Lung (tissue), 12 donors: ENCODE measurements around the gene CD300LF. TPM values are rescaled to one million over a fixed set of nuclear protein-coding genes. Genes with fewer than 3 reads are reported as not detected.
A peak's percentile ranks its signal among the peaks of the same experiment; 100 is the strongest.

ENCODE experiments used
- ATAC-seq: fragments of 200-7000 bp; cut with Tn5 transposase; one replicate; pipeline ENCODE4 v1.9.1; 2020; ENCODE audit warnings: moderate number of reproducible peaks; ENCODE audit not compliant: insufficient read depth, low FRiP score
- DNase-seq, 3 donors: peaks; one replicate each; pipeline ENCODE4 v3.0.0-alpha.2; 2013 to 2017
- H3K27ac ChIP-seq, 2 donors: one replicate each; pipeline ENCODE4 v1.5.1; 2013; ENCODE audit warnings: mild to moderate bottlenecking in 2 of 2, moderate library complexity in 2 of 2, control low read depth in 1 of 2, inconsistent platforms in 1 of 2, low read depth in 1 of 2, low read length in 1 of 2
- H3K27me3 ChIP-seq, 3 donors: one replicate each; pipeline ENCODE4 v1.5.1; 2013; ENCODE audit warnings: low read length in 2 of 3; ENCODE audit not compliant: control insufficient read depth in 3 of 3, insufficient read depth in 3 of 3
- H3K36me3 ChIP-seq, 4 donors: one replicate each; pipeline ENCODE4 v1.5.1; 2013; ENCODE audit warnings: low read length in 4 of 4, mild to moderate bottlenecking in 1 of 4, moderate library complexity in 1 of 4; ENCODE audit not compliant: control insufficient read depth in 4 of 4, insufficient read depth in 4 of 4
- H3K4me1 ChIP-seq, 5 donors: one replicate each; pipeline ENCODE4 v1.5.1; 2013; ENCODE audit warnings: low read length in 5 of 5, mild to moderate bottlenecking in 2 of 5, moderate library complexity in 1 of 5; ENCODE audit not compliant: control insufficient read depth in 5 of 5, insufficient read depth in 5 of 5
- H3K4me3 ChIP-seq: one replicate; pipeline ENCODE4 v1.5.1; 2013; ENCODE audit warnings: mild to moderate bottlenecking, control low read depth, moderate library complexity
- H3K9ac ChIP-seq, 2 donors: one replicate each; pipeline ENCODE4 v1.5.1; 2013; ENCODE audit warnings: low read length in 2 of 2, control low read depth in 1 of 2; ENCODE audit not compliant: insufficient read depth in 1 of 2
- H3K9me3 ChIP-seq, 4 donors: one replicate each; pipeline ENCODE4 v1.5.1; 2013; ENCODE audit warnings: low read length in 3 of 4, mild to moderate bottlenecking in 1 of 4, moderate library complexity in 1 of 4; ENCODE audit not compliant: control insufficient read depth in 4 of 4, insufficient read depth in 3 of 4
- CTCF ChIP-seq: IDR thresholded peaks from 2 replicates; pipeline ENCODE4 v1.5.1; 2012; ENCODE audit warnings: mild to moderate bottlenecking; ENCODE audit errors: control extremely low read depth, extremely low read depth
- WGBS, 2 donors: extraction: QIAGEN DNeasy Blood & Tissue Kit; methylation state at CpG; one replicate each; pipeline ENCODE4 v1.1.7; 2013; 5-methylcytosine and 5-hydroxymethylcytosine counted together
- polyA plus RNA-seq, 2 donors: library from polyadenylated mRNA; stranded (reverse); fragments of 200-250 nt; gene quantifications; one replicate each; pipeline ENCODE4 v1.2.1, GENCODE V29; 2013
- total RNA-seq, 2 donors: library from RNA; depleted of rRNA in 1 of 2; stranded (reverse); fragments of >200 nt in 1 of 2; gene quantifications; one replicate each; pipeline ENCODE4 v1.2.1, GENCODE V29; 2014 to 2021
- donor health status: control.
- donor health status: control.
- donor health status: Bipolar disorder and iron deficiency.
- donor health status: healthy.
- donor health status: DM: yes; HTN: yes; CAD: no.

Gene CD300LF
- total and polyA plus RNA-seq, 4 donors: 8.6 to 35.1 (median 26.2) TPM

- no peak for DNase-seq
- H3K4me1 ChIP-seq: peaks cover 0 to 43% (median 16%) of the 10 kb centered on the region in 5 donors
- no peak overlapping the region for H3K9ac ChIP-seq
- 69 to 87% methylated on average over 9 of the region's 9 CpGs for WGBS, 2 donors
- H3K27ac ChIP-seq: no peak overlapping the region
- no peak for ATAC-seq
- TF ChIP-seq CTCF: no peak
- no peaks in the 10 kb centered on the region for H3K9me3 ChIP-seq
- no peaks in the 10 kb centered on the region for H3K27me3 ChIP-seq
- no peak overlapping the region for H3K4me3 ChIP-seq
- H3K36me3 ChIP-seq: peaks cover 0 to 4% (median 1%) of the 10 kb centered on the region in 4 donors
These were observed 39.7 kb upstream of the CD300LF start for GRCh38 chr17:74752415-74752814.

DNA sequence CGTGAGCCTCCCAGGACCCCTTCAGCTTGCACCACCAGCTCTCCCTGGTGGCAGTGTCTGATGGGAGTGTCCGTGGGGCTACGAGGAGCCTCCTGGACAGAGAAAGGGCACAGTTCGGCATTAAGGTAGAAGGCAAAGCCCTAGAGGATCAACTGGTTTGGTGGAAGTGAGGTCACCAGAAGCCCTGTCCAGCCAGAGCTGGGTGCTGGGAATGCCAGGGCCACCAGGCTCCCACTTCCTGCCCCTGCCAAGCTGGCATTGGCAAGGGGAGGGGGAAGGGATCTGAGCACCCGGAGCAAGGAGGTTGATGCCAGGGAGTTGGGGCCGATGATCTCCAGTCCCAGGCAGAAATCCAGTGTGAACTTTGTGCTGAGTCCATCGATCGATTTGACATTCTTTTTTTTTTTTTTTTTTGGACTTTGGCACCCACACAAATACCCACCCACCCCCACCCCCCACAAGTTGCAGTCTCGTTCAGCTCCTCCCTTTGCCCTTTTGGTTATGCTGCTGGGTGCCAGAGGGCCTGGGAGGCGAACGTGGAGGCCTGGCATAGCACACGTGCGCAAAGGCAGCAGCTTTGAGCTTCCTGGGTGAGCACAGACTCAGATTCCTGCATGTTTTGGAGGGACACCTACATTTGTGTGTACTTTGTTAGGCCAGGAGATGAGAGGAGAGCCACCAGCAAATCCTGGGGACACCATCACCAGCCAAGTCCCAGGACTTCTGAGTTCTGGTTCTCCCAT, 37.8 kb upstream of the CD300LF start:
- H3K36me3 ChIP-seq: peaks cover 0 to 4% (median 1%) of the 10 kb centered on the region in 4 donors
- H3K27ac ChIP-seq: no peak overlapping the region
- DNase-seq: no peak
- no peak for TF ChIP-seq CTCF
- no peak overlapping the region for H3K4me3 ChIP-seq
- H3K27me3 ChIP-seq: no peaks in the 10 kb centered on the region
- H3K9ac ChIP-seq: peak overlapping the region in 1 of 2 donors; percentile 62
- ATAC-seq: no peak
- 45 to 46% methylated on average over 13 of the region's 13 CpGs for WGBS, 2 donors
- H3K9me3 ChIP-seq: no peaks in the 10 kb centered on the region
- peaks cover 0 to 49% (median 20%) of the 10 kb centered on the region in 5 donors for H3K4me1 ChIP-seq

- H3K4me1 ChIP-seq: peaks cover 0 to 50% (median 24%) of the 10 kb centered on the region in 5 donors
- no peak overlapping the region for H3K27ac ChIP-seq
- no peaks in the 10 kb centered on the region for H3K9me3 ChIP-seq
- H3K9ac ChIP-seq: peak overlapping the region in 1 of 2 donors; percentile 62
- H3K4me3 ChIP-seq: peak overlapping the region; percentile 58
- ATAC-seq (no peak), DNase-seq (no peak)
- H3K36me3 ChIP-seq: peaks cover 0 to 3% (median under 1%) of the 10 kb centered on the region in 4 donors
- H3K27me3 ChIP-seq: no peaks in the 10 kb centered on the region
- no peak for TF ChIP-seq CTCF
- WGBS, 2 donors: 32 to 50% methylated on average over 6 of the region's 6 CpGs
These were observed 37.3 kb upstream of the CD300LF start for GRCh38 chr17:74750039-74750326.
